Omental fat pad (tissue), 4 donors: ENCODE results near the gene SIRT4. TPM values are rescaled to one million over a fixed set of nuclear protein-coding genes. Genes with fewer than 3 reads are reported as not detected.
A peak's percentile ranks its signal among the peaks of the same experiment; 100 is the strongest.

ENCODE experiments used
- ATAC-seq: fragments of 150-250 bp; one replicate; pipeline ENCODE4 v1.9.1; 2016; ENCODE audit warnings: mild to moderate bottlenecking, moderate library complexity; ENCODE audit not compliant: low FRiP score
- DNase-seq: peaks from one replicate; pipeline ENCODE4 v3.0.0-alpha.2; 2019; ENCODE audit warnings: low spot score
- total RNA-seq, 4 donors: library from RNA; depleted of rRNA; stranded (reverse); fragments of >200 nt; gene quantifications; one replicate each; pipeline ENCODE4 v1.1.0, GENCODE V29; 2016
- TF ChIP-seq, protein P1 (sequence below), 3 donors: fragments of 450-650 bp; IDR thresholded peaks; one replicate each; pipeline ENCODE4 v1.5.1; 2016 to 2017; ENCODE audit warnings: antibody characterized with exemption in 3 of 3, mild to moderate bottlenecking in 3 of 3, moderate library complexity in 2 of 3

The SIRT4 gene
- total RNA-seq, 4 donors from 2014 or later = 1.3 to 2.4 (median 1.4) TPM; not detected in 1

DNA sequence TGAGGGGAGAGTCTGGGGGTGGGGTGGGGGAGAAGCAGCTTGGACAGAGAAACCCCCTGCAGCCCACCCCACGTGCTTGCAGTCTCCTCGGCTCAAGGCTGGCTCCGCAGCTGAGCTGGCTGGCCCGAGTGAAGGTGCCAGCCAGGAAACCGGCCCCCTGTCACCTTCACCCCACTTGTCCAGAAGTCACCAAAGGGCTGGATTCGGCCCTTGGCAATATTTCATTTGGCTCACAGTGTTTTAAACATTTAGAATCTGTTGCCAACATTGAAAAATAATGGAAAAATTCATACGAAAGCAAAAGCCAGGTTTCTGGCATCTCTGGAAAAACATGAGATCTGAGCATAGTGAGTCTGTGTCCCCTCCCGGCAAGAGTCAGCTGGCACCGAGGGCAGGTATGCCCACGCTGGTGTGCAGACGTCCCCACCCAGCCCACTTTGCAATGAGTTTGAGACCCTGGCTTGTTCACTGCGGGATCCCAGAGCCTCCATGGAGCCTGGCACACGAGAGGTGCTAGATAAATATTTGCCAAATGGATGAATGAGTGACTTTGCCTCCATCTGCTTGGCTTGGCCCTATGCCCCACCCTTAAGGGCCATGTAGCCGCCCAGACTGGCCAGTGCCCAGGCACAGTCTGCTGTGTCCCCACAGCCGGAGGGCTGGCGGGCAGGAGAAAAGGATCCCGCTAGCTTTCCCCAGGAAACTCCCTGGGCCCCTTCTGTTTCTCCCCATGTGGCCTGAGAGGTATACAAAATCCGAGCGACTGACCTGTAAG is 48.6 kb downstream of the SIRT4 start:
- TF ChIP-seq, protein P1, sequence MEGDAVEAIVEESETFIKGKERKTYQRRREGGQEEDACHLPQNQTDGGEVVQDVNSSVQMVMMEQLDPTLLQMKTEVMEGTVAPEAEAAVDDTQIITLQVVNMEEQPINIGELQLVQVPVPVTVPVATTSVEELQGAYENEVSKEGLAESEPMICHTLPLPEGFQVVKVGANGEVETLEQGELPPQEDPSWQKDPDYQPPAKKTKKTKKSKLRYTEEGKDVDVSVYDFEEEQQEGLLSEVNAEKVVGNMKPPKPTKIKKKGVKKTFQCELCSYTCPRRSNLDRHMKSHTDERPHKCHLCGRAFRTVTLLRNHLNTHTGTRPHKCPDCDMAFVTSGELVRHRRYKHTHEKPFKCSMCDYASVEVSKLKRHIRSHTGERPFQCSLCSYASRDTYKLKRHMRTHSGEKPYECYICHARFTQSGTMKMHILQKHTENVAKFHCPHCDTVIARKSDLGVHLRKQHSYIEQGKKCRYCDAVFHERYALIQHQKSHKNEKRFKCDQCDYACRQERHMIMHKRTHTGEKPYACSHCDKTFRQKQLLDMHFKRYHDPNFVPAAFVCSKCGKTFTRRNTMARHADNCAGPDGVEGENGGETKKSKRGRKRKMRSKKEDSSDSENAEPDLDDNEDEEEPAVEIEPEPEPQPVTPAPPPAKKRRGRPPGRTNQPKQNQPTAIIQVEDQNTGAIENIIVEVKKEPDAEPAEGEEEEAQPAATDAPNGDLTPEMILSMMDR (IDR thresholded peaks at IDR 0.05) = no peak
- no peak for ATAC-seq
- no peak for DNase-seq

DNA sequence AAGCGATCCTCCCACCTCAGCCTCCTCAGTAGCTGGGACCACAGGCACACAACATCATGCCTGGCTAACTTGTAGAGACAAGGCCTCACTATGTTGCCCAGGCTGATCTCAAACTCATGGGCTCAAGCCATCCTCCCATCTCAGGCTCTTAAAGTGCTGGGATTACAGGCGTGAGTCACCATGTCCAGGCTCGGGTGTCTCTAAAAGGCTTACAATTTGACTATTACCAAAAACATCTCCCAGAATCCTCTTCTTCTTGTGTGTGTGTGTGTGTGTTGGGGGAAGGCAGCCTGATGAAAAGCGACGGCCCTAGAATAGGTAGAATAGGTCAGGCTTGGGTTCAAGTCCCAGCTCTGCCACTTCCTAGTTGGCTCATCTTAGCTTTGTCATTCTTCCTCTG is 50.0 kb downstream of the SIRT4 start:
- TF ChIP-seq, protein P1 (IDR thresholded peaks at IDR 0.05) = no peak
- DNase-seq = no peak
- no peak for ATAC-seq

DNA sequence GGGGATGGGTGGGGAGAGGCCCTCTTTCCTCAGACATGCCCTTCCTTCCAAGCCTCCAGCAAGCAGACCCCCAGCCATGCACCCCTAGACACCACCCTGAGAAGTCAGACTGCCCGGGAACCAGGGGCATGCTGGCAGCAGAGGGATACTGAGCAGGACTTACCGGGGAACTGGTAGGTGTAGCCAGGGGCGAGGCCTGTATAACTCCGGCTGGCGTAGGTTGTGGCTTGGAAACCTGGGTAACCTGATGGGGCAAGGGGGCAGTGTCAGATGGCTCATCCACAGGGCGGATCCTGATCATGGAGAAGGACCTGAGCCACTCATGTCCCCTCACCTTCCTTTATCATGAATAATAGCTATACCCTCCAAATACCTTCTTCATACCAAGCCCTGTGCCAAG is 51.0 kb downstream of the SIRT4 start:
- ATAC-seq (no peak), DNase-seq (no peak)
- TF ChIP-seq, protein P1 (IDR thresholded peaks at IDR 0.05) = no peak

DNA sequence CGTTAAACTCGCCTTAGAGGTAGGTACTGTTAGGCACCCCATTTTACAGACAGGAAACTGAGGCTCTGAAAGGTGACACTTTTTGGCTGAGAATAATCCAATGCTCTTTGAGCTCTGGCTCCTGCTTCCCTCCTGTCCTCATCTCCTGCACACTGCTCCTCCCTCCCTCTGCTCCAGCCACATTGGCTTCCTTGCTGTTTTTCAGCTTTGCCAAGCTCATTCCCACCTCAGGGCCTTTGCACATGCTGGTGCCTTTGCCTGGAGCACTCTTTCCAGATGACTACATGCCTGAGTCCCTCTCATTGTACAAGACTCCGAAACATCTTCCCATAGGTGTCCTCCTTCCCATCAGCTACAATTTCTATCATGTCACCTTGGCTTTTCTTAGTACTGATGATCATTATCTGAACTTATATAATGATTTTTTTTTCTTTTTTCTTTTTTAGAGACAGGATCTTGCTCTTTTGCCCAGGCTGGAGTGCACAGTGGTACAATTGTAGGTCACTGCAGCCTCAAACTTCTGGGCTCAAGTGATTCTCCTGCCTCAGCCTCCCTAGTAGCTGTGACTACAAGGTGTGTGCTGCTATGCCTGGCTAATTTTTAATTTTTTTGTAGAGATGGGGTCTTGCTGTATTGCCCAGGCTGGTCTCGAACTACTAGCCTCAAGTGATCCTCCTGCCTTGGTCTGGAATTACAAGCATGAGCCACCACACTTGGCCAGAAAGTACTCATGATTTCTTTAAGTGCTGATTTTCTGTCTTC is 51.6 kb downstream of the SIRT4 start:
- DNase-seq (no peak), ATAC-seq (no peak)
- TF ChIP-seq, protein P1 (IDR thresholded peaks at IDR 0.05) = no peak

DNA sequence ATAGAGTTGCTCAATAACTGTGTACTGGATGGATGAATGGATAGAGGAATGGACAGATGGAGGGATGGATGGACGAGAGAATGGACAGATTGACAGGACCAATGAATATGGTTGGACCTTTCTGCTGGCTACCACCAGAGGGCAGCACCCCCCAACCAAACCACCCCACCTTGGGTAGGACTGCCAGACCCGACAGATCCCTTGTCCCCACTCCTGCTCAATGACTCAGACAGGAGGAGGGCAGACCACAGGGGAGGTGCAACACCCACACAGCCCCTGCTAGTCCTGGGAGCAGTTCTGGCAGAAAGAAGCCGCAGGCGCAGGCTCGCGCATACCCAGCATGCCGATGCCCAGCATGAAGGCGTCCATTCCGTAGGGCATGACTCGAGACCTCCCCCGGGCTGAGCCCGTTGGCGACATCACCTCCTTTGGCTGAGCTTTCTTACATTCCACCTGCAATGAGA is 54.5 kb downstream of the SIRT4 start:
- ATAC-seq (peak; percentile 92), DNase-seq (peak; percentile 36)
- TF ChIP-seq, protein P1 (IDR thresholded peaks at IDR 0.05) = peak in 2 of 3 donors; percentile 38 to 73

DNA sequence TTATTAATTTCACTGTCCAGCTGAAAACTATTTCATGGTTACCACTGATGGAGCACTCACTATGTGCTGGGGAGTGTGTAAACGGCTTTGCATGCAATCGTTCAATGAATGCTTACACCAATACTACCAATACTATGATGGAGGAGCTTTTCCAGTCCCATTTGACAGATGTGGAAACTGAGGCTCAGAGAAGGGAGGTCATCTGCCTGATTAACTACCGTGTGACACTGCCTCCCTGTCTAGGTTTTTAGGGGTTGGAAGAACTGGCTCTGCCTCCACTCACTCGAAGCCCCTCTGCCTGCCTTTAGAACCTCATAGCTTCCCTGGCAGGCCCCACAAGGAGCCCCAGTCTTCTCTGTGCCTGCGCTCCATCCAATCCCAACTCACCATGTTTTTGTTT is 55.0 kb downstream of the SIRT4 start:
- ATAC-seq (no peak), DNase-seq (no peak)
- TF ChIP-seq, protein P1 (IDR thresholded peaks at IDR 0.05) = no peak
